Measurements from ENCODE around the gene CAV1. TPM values are rescaled to one million over a fixed set of nuclear protein-coding genes. Genes with fewer than 3 reads are reported as not detected.

The CAV1 gene
- total and polyA plus RNA-seq, 5 donors from 2014 or later, result 0.11 to 0.18 TPM; not detected in 3

- peaks cover 27% of the 10 kb centered on the region for H3K27me3 Mint-ChIP-seq
These were observed 10.6 kb downstream of the CAV1 start for GRCh38 chr7:116535416-116535815.

DNA sequence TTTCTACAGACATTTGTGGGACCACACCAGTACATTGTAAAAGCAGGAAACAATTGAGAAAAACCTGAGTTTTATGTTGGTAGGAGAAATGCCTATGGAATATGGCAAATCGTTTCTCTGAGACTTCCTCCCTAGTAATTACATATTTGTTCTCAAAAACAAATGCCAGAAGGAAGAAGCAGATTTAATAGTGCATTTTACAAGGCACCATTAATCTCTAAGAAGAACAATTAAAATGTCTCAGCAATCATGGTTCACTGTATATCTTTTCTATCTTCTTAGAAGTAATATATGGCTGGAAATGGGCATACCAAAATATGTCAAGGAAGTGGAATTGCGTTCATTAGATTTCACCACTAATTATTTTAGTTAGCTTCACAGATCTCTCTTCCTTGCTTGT lies 13.3 kb downstream of the CAV1 start:
- no peaks in the 10 kb centered on the region for H3K36me3 Mint-ChIP-seq
- ATAC-seq (ENCODE audit: low read depth in 2 of 2) (no peak), DNase-seq (no peak)
- no peak overlapping the region for H3K27ac Mint-ChIP-seq
- H3K27me3 ChIP-seq (ENCODE audit: control insufficient read depth, insufficient read depth, low read length), result no peaks in the 10 kb centered on the region
- no peak overlapping the region for H3K27ac ChIP-seq (ENCODE audit: insufficient read depth, low read length, poor library complexity, severe bottlenecking)
- no peak overlapping the region for H3K4me3 Mint-ChIP-seq
- no peaks in the 10 kb centered on the region for H3K4me1 ChIP-seq (ENCODE audit: control insufficient read depth, insufficient read depth, low read length, poor library complexity, severe bottlenecking)
- no peak overlapping the region for H3K4me3 ChIP-seq (ENCODE audit: low read depth, low read length)
- H3K36me3 ChIP-seq (ENCODE audit: control insufficient read depth, insufficient read depth, low read length), result no peaks in the 10 kb centered on the region
- peaks cover 25% of the 10 kb centered on the region for H3K27me3 Mint-ChIP-seq
- H3K9me3 Mint-ChIP-seq, result peaks cover 0 to 3% (median 0%) of the 10 kb centered on the region in 7 donors
- H3K9me3 ChIP-seq (ENCODE audit: control insufficient read depth in 2 of 2, low read length in 2 of 2), result no peaks in the 10 kb centered on the region
- no peaks in the 10 kb centered on the region for H3K4me1 Mint-ChIP-seq

More at GRCh38 chr7:116535416-116535815, 10.6 kb downstream of the CAV1 start:
- no peak overlapping the region for H3K4me3 ChIP-seq (ENCODE audit: low read depth, low read length)
- Mint-ChIP-seq H3K9me3 (peaks cover 0 to 3% (median 0%) of the 10 kb centered on the region in 7 donors), H3K36me3 (no peaks in the 10 kb centered on the region), H3K27ac (no peak overlapping the region), H3K4me3 (no peak overlapping the region), H3K4me1 (no peaks in the 10 kb centered on the region)
- no peak overlapping the region for H3K27ac ChIP-seq (ENCODE audit: insufficient read depth, low read length, poor library complexity, severe bottlenecking)
- DNase-seq (no peak), ATAC-seq (ENCODE audit: low read depth in 2 of 2) (no peak)
- H3K36me3 ChIP-seq (ENCODE audit: control insufficient read depth, insufficient read depth, low read length), result no peaks in the 10 kb centered on the region
- H3K4me1 ChIP-seq (ENCODE audit: control insufficient read depth, insufficient read depth, low read length, poor library complexity, severe bottlenecking), result no peaks in the 10 kb centered on the region
- H3K27me3 ChIP-seq (ENCODE audit: control insufficient read depth, insufficient read depth, low read length), result peaks cover 4% of the 10 kb centered on the region
- no peaks in the 10 kb centered on the region for H3K9me3 ChIP-seq (ENCODE audit: control insufficient read depth in 2 of 2, low read length in 2 of 2)

DNA sequence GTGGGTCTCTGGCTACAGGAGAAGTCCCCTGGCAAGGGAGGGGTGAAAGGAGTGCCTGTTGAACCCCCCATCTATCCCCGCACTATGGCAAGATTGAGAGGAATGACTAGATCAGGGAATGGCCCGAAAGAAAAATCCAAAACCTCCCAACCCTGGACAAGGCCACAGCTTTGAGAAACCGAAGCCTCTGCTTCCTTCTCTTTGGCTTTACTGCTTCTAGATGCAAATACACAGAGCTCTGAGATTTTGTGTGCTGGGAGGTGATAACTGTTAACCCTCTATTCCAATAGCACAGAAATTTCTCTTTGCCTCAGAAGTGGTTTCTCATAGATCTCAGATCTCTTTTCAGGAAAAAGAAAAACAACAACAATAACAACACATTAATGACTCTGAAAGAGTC lies 15.0 kb downstream of the CAV1 start:
- Histone ChIP-seq H3K27me3 (ENCODE audit: control insufficient read depth, insufficient read depth, low read length) (no peaks in the 10 kb centered on the region), H3K9me3 (ENCODE audit: control insufficient read depth in 2 of 2, low read length in 2 of 2) (no peaks in the 10 kb centered on the region), H3K36me3 (ENCODE audit: control insufficient read depth, insufficient read depth, low read length) (no peaks in the 10 kb centered on the region), H3K4me3 (ENCODE audit: low read depth, low read length) (no peak overlapping the region), H3K27ac (ENCODE audit: insufficient read depth, low read length, poor library complexity, severe bottlenecking) (no peak overlapping the region), H3K4me1 (ENCODE audit: control insufficient read depth, insufficient read depth, low read length, poor library complexity, severe bottlenecking) (no peaks in the 10 kb centered on the region)
- H3K9me3 Mint-ChIP-seq, result peaks cover 0 to 3% (median 0%) of the 10 kb centered on the region in 7 donors
- H3K4me3 Mint-ChIP-seq, result no peak overlapping the region
- H3K4me1 Mint-ChIP-seq, result no peaks in the 10 kb centered on the region
- ATAC-seq (ENCODE audit: low read depth in 2 of 2), result no peak
- no peaks in the 10 kb centered on the region for H3K36me3 Mint-ChIP-seq
- H3K27ac Mint-ChIP-seq, result no peak overlapping the region
- DNase-seq, result no peak
- H3K27me3 Mint-ChIP-seq, result peaks cover 20% of the 10 kb centered on the region

- Mint-ChIP-seq H3K27me3 (peaks cover 20% of the 10 kb centered on the region), H3K4me1 (no peaks in the 10 kb centered on the region), H3K9me3 (peaks cover 0 to 3% (median 0%) of the 10 kb centered on the region in 7 donors), H3K27ac (no peak overlapping the region), H3K4me3 (no peak overlapping the region), H3K36me3 (no peaks in the 10 kb centered on the region)
- Histone ChIP-seq H3K9me3 (ENCODE audit: control insufficient read depth in 2 of 2, low read length in 2 of 2) (no peaks in the 10 kb centered on the region), H3K27me3 (ENCODE audit: control insufficient read depth, insufficient read depth, low read length) (no peaks in the 10 kb centered on the region), H3K36me3 (ENCODE audit: control insufficient read depth, insufficient read depth, low read length) (no peaks in the 10 kb centered on the region), H3K27ac (ENCODE audit: insufficient read depth, low read length, poor library complexity, severe bottlenecking) (no peak overlapping the region), H3K4me3 (ENCODE audit: low read depth, low read length) (no peak overlapping the region), H3K4me1 (ENCODE audit: control insufficient read depth, insufficient read depth, low read length, poor library complexity, severe bottlenecking) (no peaks in the 10 kb centered on the region)
- ATAC-seq (ENCODE audit: low read depth in 2 of 2) (no peak), DNase-seq (no peak)
These were observed 15.9 kb downstream of the CAV1 start for GRCh38 chr7:116540743-116541142.

- Histone ChIP-seq H3K36me3 (ENCODE audit: control insufficient read depth, insufficient read depth, low read length) (no peaks in the 10 kb centered on the region), H3K9me3 (ENCODE audit: control insufficient read depth in 2 of 2, low read length in 2 of 2) (no peaks in the 10 kb centered on the region), H3K27me3 (ENCODE audit: control insufficient read depth, insufficient read depth, low read length) (no peaks in the 10 kb centered on the region), H3K4me1 (ENCODE audit: control insufficient read depth, insufficient read depth, low read length, poor library complexity, severe bottlenecking) (no peaks in the 10 kb centered on the region), H3K27ac (ENCODE audit: insufficient read depth, low read length, poor library complexity, severe bottlenecking) (no peak overlapping the region), H3K4me3 (ENCODE audit: low read depth, low read length) (no peak overlapping the region)
- Mint-ChIP-seq H3K4me3 (no peak overlapping the region), H3K27ac (no peak overlapping the region), H3K9me3 (peaks cover 0 to 3% (median 0%) of the 10 kb centered on the region in 7 donors), H3K36me3 (no peaks in the 10 kb centered on the region), H3K4me1 (no peaks in the 10 kb centered on the region), H3K27me3 (peaks cover 20% of the 10 kb centered on the region)
- ATAC-seq (ENCODE audit: low read depth in 2 of 2), result no peak
- DNase-seq, result no peak
These were observed 17.1 kb downstream of the CAV1 start for GRCh38 chr7:116541951-116542350.

DNA sequence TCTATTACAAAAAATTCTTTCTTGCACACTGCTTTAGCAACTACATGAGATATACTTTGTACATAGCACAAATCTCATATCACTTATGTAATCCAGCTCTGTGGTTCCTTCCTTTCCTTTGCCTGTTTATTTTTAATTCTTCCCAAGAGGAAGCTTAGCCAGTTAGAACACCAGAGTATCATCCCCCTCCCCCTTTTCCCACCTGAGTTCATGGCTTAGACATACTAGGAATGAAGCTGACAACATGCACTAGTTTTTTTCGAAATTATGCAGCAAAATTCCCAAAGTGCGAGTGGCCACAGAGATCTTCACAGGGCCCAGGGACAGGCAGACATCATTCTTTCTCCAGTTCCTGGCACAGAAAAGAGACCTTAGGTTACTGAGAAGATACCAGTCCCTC lies 17.8 kb downstream of the CAV1 start:
- Mint-ChIP-seq H3K27ac (no peak overlapping the region), H3K9me3 (peaks cover 0 to 3% (median 0%) of the 10 kb centered on the region in 7 donors), H3K4me1 (no peaks in the 10 kb centered on the region), H3K4me3 (no peak overlapping the region), H3K27me3 (peaks cover 16% of the 10 kb centered on the region), H3K36me3 (no peaks in the 10 kb centered on the region)
- Histone ChIP-seq H3K9me3 (ENCODE audit: control insufficient read depth in 2 of 2, low read length in 2 of 2) (no peaks in the 10 kb centered on the region), H3K4me1 (ENCODE audit: control insufficient read depth, insufficient read depth, low read length, poor library complexity, severe bottlenecking) (no peaks in the 10 kb centered on the region), H3K36me3 (ENCODE audit: control insufficient read depth, insufficient read depth, low read length) (no peaks in the 10 kb centered on the region), H3K27me3 (ENCODE audit: control insufficient read depth, insufficient read depth, low read length) (no peaks in the 10 kb centered on the region), H3K27ac (ENCODE audit: insufficient read depth, low read length, poor library complexity, severe bottlenecking) (no peak overlapping the region), H3K4me3 (ENCODE audit: low read depth, low read length) (no peak overlapping the region)
- ATAC-seq (ENCODE audit: low read depth in 2 of 2) (no peak), DNase-seq (no peak)

DNA sequence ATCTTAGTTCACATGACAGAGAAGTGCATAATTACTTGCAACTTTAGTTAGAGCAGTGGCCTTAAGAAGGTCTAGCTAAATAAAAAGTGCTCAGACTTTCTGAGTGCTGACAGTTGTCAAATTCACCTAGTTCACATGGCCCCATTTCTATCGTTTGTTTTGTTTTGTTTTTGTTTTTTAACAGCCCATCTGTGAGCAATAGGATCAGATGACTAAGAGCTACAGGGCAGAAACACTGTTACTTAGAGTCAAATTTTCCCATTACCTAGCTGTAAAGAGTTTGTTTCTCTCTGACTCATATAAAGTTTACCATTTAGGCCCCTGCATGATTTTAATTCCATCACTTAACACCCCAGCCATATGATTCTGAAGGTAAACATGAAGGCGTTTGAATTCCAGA lies 18.8 kb downstream of the CAV1 start:
- Mint-ChIP-seq H3K27me3 (peaks cover 15% of the 10 kb centered on the region), H3K36me3 (no peaks in the 10 kb centered on the region), H3K4me1 (no peaks in the 10 kb centered on the region), H3K4me3 (no peak overlapping the region), H3K27ac (no peak overlapping the region), H3K9me3 (peaks cover 0 to 2% (median 0%) of the 10 kb centered on the region in 7 donors)
- Histone ChIP-seq H3K4me1 (ENCODE audit: control insufficient read depth, insufficient read depth, low read length, poor library complexity, severe bottlenecking) (no peaks in the 10 kb centered on the region), H3K27me3 (ENCODE audit: control insufficient read depth, insufficient read depth, low read length) (peaks cover under 1% of the 10 kb centered on the region), H3K27ac (ENCODE audit: insufficient read depth, low read length, poor library complexity, severe bottlenecking) (no peak overlapping the region), H3K36me3 (ENCODE audit: control insufficient read depth, insufficient read depth, low read length) (no peaks in the 10 kb centered on the region), H3K4me3 (ENCODE audit: low read depth, low read length) (no peak overlapping the region), H3K9me3 (ENCODE audit: control insufficient read depth in 2 of 2, low read length in 2 of 2) (no peaks in the 10 kb centered on the region)
- no peak for DNase-seq
- no peak for ATAC-seq (ENCODE audit: low read depth in 2 of 2)

GRCh38 chr7:116544487-116544886 lies 19.7 kb downstream of the CAV1 start:
- DNase-seq (no peak), ATAC-seq (ENCODE audit: low read depth in 2 of 2) (no peak)
- H3K9me3 Mint-ChIP-seq, result no peaks in the 10 kb centered on the region
- Histone ChIP-seq H3K36me3 (ENCODE audit: control insufficient read depth, insufficient read depth, low read length) (no peaks in the 10 kb centered on the region), H3K4me3 (ENCODE audit: low read depth, low read length) (no peak overlapping the region), H3K27ac (ENCODE audit: insufficient read depth, low read length, poor library complexity, severe bottlenecking) (no peak overlapping the region), H3K27me3 (ENCODE audit: control insufficient read depth, insufficient read depth, low read length) (peaks cover 2% of the 10 kb centered on the region), H3K9me3 (ENCODE audit: control insufficient read depth in 2 of 2, low read length in 2 of 2) (no peaks in the 10 kb centered on the region), H3K4me1 (ENCODE audit: control insufficient read depth, insufficient read depth, low read length, poor library complexity, severe bottlenecking) (no peaks in the 10 kb centered on the region)
- peaks cover 19% of the 10 kb centered on the region for H3K27me3 Mint-ChIP-seq
- no peak overlapping the region for H3K4me3 Mint-ChIP-seq
- H3K4me1 Mint-ChIP-seq, result no peaks in the 10 kb centered on the region
- H3K36me3 Mint-ChIP-seq, result no peaks in the 10 kb centered on the region
- no peak overlapping the region for H3K27ac Mint-ChIP-seq
